H9 (cell line): ENCODE measurements around the gene CAMTA1. TPM values are rescaled to one million over a fixed set of nuclear protein-coding genes. Genes with fewer than 3 reads are reported as not detected.

ENCODE experiments used
- DNase-seq: peaks from one replicate; pipeline ENCODE4 v3.0.0-alpha.2; 2017
- H2AFZ ChIP-seq: one replicate; pipeline ENCODE4 v1.6.1; 2013; ENCODE audit warnings: mild to moderate bottlenecking, low read length, control low read depth, moderate library complexity
- H2AK5ac ChIP-seq: 2 replicates; pipeline ENCODE4 v1.6.1; 2013; ENCODE audit warnings: low read length, control low read depth, mixed read lengths; ENCODE audit not compliant: insufficient read length
- H2BK120ac ChIP-seq: one replicate; pipeline ENCODE4 v1.6.1; 2013; ENCODE audit warnings: low read depth, mild to moderate bottlenecking, low read length, control low read depth, inconsistent platforms; ENCODE audit not compliant: poor library complexity, severe bottlenecking
- H2BK12ac ChIP-seq: 2 replicates; pipeline ENCODE4 v1.6.1; 2013; ENCODE audit warnings: low read length, control low read depth, mixed read lengths, low read depth; ENCODE audit not compliant: insufficient read length
- H2BK15ac ChIP-seq: 2 replicates; pipeline ENCODE4 v1.6.1; 2013; ENCODE audit warnings: low read depth, low read length, control low read depth
- H2BK20ac ChIP-seq: one replicate; pipeline ENCODE4 v1.6.1; 2013; ENCODE audit warnings: low read depth, mild to moderate bottlenecking, low read length, control low read depth, inconsistent platforms; ENCODE audit not compliant: poor library complexity, severe bottlenecking
- H2BK5ac ChIP-seq: 2 replicates; pipeline ENCODE4 v1.6.1; 2013; ENCODE audit warnings: low read length, control low read depth, mixed read lengths; ENCODE audit not compliant: insufficient read length
- H3K14ac ChIP-seq: 2 replicates; pipeline ENCODE4 v1.6.1; 2013; ENCODE audit warnings: low read length, control low read depth; ENCODE audit not compliant: insufficient read depth
- H3K18ac ChIP-seq: 2 replicates; pipeline ENCODE4 v1.6.1; 2013; ENCODE audit warnings: low read depth, mild to moderate bottlenecking, mixed read lengths, low read length, control low read depth; ENCODE audit not compliant: insufficient read length
- H3K23ac ChIP-seq: 2 replicates; pipeline ENCODE4 v1.6.1; 2013; ENCODE audit warnings: low read length, control low read depth, mixed read lengths, low read depth; ENCODE audit not compliant: insufficient read length
- H3K23me2 ChIP-seq: 2 replicates; pipeline ENCODE4 v1.6.1; 2013; ENCODE audit warnings: low read depth, mild to moderate bottlenecking, mixed read lengths, low read length, control low read depth; ENCODE audit not compliant: insufficient read length, poor library complexity, severe bottlenecking
- H3K27ac ChIP-seq: 2 replicates; pipeline ENCODE4 v1.5.1; 2013; ENCODE audit warnings: low read length, control low read depth, mixed read lengths, low read depth; ENCODE audit not compliant: insufficient read length
- H3K27me3 ChIP-seq: 2 replicates; pipeline ENCODE4 v1.6.1; 2013; ENCODE audit warnings: low read length, control low read depth, inconsistent platforms; ENCODE audit not compliant: insufficient read depth
- H3K4ac ChIP-seq: 2 replicates; pipeline ENCODE4 v1.6.1; 2013; ENCODE audit warnings: low read depth, mild to moderate bottlenecking, control low read depth, inconsistent platforms, low read length, moderate library complexity
- H3K4me1 ChIP-seq: 2 replicates; pipeline ENCODE4 v1.6.1; 2013; ENCODE audit warnings: low read length, control low read depth, inconsistent platforms; ENCODE audit not compliant: insufficient read depth
- H3K4me2 ChIP-seq: 2 replicates; pipeline ENCODE4 v1.6.1; 2013; ENCODE audit warnings: low read length, control low read depth, mixed read lengths; ENCODE audit not compliant: insufficient read length, insufficient read depth
- H3K56ac ChIP-seq: 2 replicates; pipeline ENCODE4 v1.6.1; 2013; ENCODE audit warnings: low read depth, mild to moderate bottlenecking, mixed read lengths, low read length, control low read depth; ENCODE audit not compliant: insufficient read length
- H3K79me1 ChIP-seq: 2 replicates; pipeline ENCODE4 v1.6.1; 2013; ENCODE audit warnings: low read depth, mild to moderate bottlenecking, moderate library complexity, low read length, control low read depth, inconsistent platforms; ENCODE audit not compliant: insufficient read depth, poor library complexity, severe bottlenecking
- H3K79me2 ChIP-seq: 2 replicates; pipeline ENCODE4 v1.6.1; 2013; ENCODE audit warnings: low read length, control low read depth, inconsistent platforms; ENCODE audit not compliant: insufficient read depth
- H3K9ac ChIP-seq: 2 replicates; pipeline ENCODE4 v1.6.1; 2013; ENCODE audit warnings: low read length, control low read depth, mixed read lengths; ENCODE audit not compliant: insufficient read length; ENCODE audit errors: extremely low read depth
- H3K9me3 ChIP-seq: one replicate; pipeline ENCODE4 v1.6.1; 2013; ENCODE audit warnings: low read depth, low read length, inconsistent platforms; ENCODE audit not compliant: control insufficient read depth
- H3T11ph ChIP-seq: one replicate; pipeline ENCODE4 v1.6.1; 2013; ENCODE audit warnings: mild to moderate bottlenecking, low read length, control low read depth, inconsistent platforms
- H4K20me1 ChIP-seq: one replicate; pipeline ENCODE4 v1.6.1; 2013; ENCODE audit not compliant: control insufficient read depth, insufficient read length, insufficient read depth
- H4K5ac ChIP-seq: 2 replicates; pipeline ENCODE4 v1.6.1; 2013; ENCODE audit warnings: low read depth, mild to moderate bottlenecking, mixed read lengths, low read length, control low read depth; ENCODE audit not compliant: insufficient read length
- H4K8ac ChIP-seq: replicated peaks from 2 replicates; pipeline ENCODE4 v1.6.1; 2013; ENCODE audit warnings: low read length, control low read depth, mixed read lengths, low read depth; ENCODE audit not compliant: insufficient read length
- H4K91ac ChIP-seq: 2 replicates; pipeline ENCODE4 v1.6.1; 2013; ENCODE audit warnings: low read depth, mild to moderate bottlenecking, moderate library complexity, mixed read lengths, low read length, control low read depth; ENCODE audit not compliant: insufficient read length
- H3K27ac Mint-ChIP-seq, 3 experiments: 2 replicates in 2 of 3; 3 replicates in 1 of 3; pipeline ENCODE4 v1.8.0; 2020 to 2021; ENCODE audit warnings: mixed read lengths in 3 of 3, mild to moderate bottlenecking in 1 of 3, moderate library complexity in 1 of 3
- H3K27me3 Mint-ChIP-seq: 2 replicates; pipeline ENCODE4 v1.8.0; 2021; ENCODE audit warnings: low read depth, mild to moderate bottlenecking, moderate library complexity, mixed read lengths
- H3K36me3 Mint-ChIP-seq, 3 experiments: 2 replicates in 2 of 3; 3 replicates in 1 of 3; pipeline ENCODE4 v1.8.0; 2020 to 2021; ENCODE audit warnings: low read depth in 3 of 3, mixed read lengths in 3 of 3; ENCODE audit not compliant: insufficient read depth in 1 of 3
- H3K4me1 Mint-ChIP-seq, 2 experiments: 2 replicates each; pipeline ENCODE4 v1.8.0; 2020; ENCODE audit warnings: mixed read lengths in 2 of 2
- H3K4me3 Mint-ChIP-seq, 2 experiments: 2 replicates in 1 of 2; 3 replicates in 1 of 2; pipeline ENCODE4 v1.8.0; 2020 to 2021; ENCODE audit warnings: mild to moderate bottlenecking in 2 of 2, mixed read lengths in 2 of 2, moderate library complexity in 1 of 2
- H3K9me3 Mint-ChIP-seq, 2 experiments: 2 replicates in 1 of 2; 3 replicates in 1 of 2; pipeline ENCODE4 v1.8.0; 2020; ENCODE audit warnings: mild to moderate bottlenecking in 2 of 2, mixed read lengths in 2 of 2, moderate library complexity in 1 of 2
- WGBS: extraction: QIAGEN DNeasy Blood & Tissue Kit; methylation state at CpG from one replicate; pipeline ENCODE4 v1.1.7; 2013; ENCODE audit warnings: missing lambda C conversion rate, low lambda C conversion rate, mixed read lengths; ENCODE audit not compliant: insufficient read length; ENCODE audit errors: extremely low coverage; 5-methylcytosine and 5-hydroxymethylcytosine counted together
- total RNA-seq: library from RNA; stranded (reverse); gene quantifications from 2 replicates; pipeline ENCODE4 v1.2.1, GENCODE V29; 2021
- TF ChIP-seq, protein P1 (sequence below): fragments of 200-600 bp; sonication (generic); conservative IDR thresholded peaks from 3 replicates; pipeline ENCODE4 v1.8.0; 2021; ENCODE audit warnings: antibody characterized with exemption, mild to moderate bottlenecking

CAMTA1 gene
- total RNA-seq, 1 experiment from 2014 or later = 115 TPM

GRCh38 chr1:7285856-7286454, 500.7 kb downstream of the CAMTA1 start:
- H3T11ph ChIP-seq = no peak overlapping the region
- H2BK12ac ChIP-seq = no peak overlapping the region
- TF ChIP-seq, protein P1, sequence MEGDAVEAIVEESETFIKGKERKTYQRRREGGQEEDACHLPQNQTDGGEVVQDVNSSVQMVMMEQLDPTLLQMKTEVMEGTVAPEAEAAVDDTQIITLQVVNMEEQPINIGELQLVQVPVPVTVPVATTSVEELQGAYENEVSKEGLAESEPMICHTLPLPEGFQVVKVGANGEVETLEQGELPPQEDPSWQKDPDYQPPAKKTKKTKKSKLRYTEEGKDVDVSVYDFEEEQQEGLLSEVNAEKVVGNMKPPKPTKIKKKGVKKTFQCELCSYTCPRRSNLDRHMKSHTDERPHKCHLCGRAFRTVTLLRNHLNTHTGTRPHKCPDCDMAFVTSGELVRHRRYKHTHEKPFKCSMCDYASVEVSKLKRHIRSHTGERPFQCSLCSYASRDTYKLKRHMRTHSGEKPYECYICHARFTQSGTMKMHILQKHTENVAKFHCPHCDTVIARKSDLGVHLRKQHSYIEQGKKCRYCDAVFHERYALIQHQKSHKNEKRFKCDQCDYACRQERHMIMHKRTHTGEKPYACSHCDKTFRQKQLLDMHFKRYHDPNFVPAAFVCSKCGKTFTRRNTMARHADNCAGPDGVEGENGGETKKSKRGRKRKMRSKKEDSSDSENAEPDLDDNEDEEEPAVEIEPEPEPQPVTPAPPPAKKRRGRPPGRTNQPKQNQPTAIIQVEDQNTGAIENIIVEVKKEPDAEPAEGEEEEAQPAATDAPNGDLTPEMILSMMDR = no peak
- H3K4me2 ChIP-seq = no peak overlapping the region
- WGBS = no CpG with 5 or more reads among the region's 10 CpGs
- no peak for DNase-seq
- Mint-ChIP-seq H3K4me1 (peaks cover 10 to 23% of the 10 kb centered on the region in 2 experiments), H3K9me3 (no peaks in the 10 kb centered on the region), H3K36me3 (no peaks in the 10 kb centered on the region; a peak in 1 of 7 replicates), H3K4me3 (no peak overlapping the region), H3K27me3 (peaks cover 6% of the 10 kb centered on the region; the same call in 1 of the 2 replicates), H3K27ac (no peak overlapping the region; a peak in 1 of 7 replicates)
- no peak overlapping the region for H2AFZ ChIP-seq
- H2BK120ac ChIP-seq = no peak overlapping the region
- no peaks in the 10 kb centered on the region for H4K20me1 ChIP-seq
- H3K79me2 ChIP-seq = no peaks in the 10 kb centered on the region
- no peak overlapping the region for H4K91ac ChIP-seq
- H3K23ac ChIP-seq = no peak overlapping the region
- no peaks in the 10 kb centered on the region for H3K9me3 ChIP-seq
- H3K9ac ChIP-seq = no peak overlapping the region
- no peak overlapping the region for H4K8ac ChIP-seq
- H2AK5ac ChIP-seq = no peak overlapping the region
- no peak overlapping the region for H4K5ac ChIP-seq
- no peak overlapping the region for H3K18ac ChIP-seq
- no peaks in the 10 kb centered on the region for H3K23me2 ChIP-seq
- H2BK5ac ChIP-seq = no peak overlapping the region
- no peak overlapping the region; the same call in 1 of the 2 replicates for H3K14ac ChIP-seq
- no peak overlapping the region for H3K4ac ChIP-seq
- H3K27me3 ChIP-seq = no peaks in the 10 kb centered on the region
- no peak overlapping the region for H3K27ac ChIP-seq
- H3K79me1 ChIP-seq = no peaks in the 10 kb centered on the region
- no peak overlapping the region for H3K56ac ChIP-seq
- no peaks in the 10 kb centered on the region for H3K4me1 ChIP-seq
- no peak overlapping the region for H2BK20ac ChIP-seq
- no peak overlapping the region for H2BK15ac ChIP-seq
